ENCODE results near the gene AFAP1.
A peak's percentile ranks its signal among the peaks of the same experiment; 100 is the strongest.

The AFAP1 gene

DNA sequence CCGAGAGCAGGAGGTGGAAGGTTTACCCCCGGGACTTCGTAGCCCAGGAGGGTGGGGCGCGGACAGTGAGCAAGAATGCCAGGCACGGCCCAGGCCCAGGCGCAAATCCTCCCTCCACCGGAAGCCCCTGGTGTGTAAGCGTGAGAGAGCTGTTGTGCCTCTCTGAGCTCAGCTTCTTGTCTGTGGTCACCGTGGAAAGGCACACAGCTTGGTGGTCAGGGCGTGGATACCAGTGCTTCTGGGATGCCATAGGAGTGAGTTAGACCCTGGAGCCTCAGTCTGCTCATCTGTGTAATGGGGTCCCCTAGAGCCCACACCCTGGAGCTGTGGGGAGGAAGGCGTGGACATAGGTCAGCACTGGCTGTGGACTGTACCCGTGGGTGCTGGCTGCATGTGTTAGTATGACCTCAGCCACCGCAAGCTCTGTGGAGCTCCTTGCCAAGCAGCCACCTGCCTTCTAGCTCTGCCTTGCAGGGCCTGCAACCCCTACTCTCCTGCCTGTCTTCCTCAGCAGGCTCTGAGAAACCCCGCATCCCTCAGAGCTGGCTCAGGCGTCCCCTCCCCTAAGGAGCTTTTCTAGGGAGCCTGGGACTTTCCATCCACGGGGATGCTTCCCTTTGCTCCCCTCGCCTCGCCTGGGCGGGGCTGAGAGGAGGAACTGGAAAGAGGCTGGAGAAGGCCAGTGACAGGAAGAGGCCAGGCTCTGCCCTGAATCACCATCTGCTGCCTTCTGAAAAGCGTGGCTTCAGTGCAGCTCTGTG, 28.0 kb upstream of the AFAP1 start:
- no peak for DNase-seq (ENCODE audit: low read depth in 2 of 2)

DNA sequence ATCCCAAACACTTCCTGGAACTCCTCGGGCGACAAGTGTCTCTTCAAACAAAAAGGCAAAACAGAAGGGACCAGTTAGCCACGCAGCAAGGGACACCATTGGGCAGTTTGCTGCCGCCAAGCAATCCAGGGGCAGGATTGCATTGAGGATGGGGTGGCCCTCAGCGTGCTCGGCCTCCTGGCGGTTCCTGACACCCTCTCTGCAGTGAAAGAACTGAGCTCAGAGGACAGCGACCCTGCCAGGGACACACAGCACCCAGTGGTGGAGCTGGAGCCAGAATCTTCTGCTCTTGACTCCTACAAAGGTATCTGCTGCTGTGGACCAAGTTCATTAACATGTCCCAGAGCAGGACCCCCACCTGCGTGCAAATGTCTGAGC, 27.4 kb upstream of the AFAP1 start:
- DNase-seq (ENCODE audit: low read depth in 2 of 2) = no peak

DNA sequence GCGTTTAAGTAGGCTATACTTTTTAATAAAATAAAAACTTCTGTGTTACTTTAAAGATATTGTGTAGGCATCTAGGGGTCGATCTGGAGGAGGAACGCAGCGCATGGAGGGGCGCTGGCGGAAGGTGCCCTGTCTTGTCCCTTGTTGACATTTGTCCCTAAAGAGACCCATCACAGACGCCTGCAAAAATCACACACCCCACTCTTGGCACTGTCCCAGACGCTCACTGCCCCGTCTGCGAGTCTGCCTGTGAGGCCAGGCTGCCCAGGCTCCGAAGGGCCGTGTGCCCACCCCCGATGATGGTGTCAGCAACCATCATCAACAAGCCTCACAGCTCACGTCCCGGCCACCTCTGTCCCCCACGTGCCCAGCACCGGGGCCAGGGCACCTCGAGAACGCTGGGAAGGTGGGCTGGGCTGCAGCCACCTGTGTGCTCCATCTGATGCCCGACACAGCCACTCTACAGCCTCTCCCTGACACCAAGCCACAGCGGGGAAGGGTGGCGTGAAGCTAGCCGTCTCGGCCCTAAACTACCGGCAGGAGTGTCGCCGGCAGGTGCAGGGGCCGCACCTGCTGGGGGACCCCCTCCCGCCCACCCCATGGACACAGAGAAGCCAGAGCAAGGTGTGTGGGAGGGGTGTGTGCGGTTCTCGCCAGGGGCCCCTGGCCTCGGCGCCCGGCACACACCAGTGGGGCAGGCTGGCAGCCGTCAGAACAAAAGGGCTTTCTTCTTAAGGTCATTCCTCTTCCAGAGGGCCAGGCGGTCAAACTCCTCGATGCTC, 26.8 kb upstream of the AFAP1 start:
- no peak for DNase-seq (ENCODE audit: low read depth in 2 of 2)

DNA sequence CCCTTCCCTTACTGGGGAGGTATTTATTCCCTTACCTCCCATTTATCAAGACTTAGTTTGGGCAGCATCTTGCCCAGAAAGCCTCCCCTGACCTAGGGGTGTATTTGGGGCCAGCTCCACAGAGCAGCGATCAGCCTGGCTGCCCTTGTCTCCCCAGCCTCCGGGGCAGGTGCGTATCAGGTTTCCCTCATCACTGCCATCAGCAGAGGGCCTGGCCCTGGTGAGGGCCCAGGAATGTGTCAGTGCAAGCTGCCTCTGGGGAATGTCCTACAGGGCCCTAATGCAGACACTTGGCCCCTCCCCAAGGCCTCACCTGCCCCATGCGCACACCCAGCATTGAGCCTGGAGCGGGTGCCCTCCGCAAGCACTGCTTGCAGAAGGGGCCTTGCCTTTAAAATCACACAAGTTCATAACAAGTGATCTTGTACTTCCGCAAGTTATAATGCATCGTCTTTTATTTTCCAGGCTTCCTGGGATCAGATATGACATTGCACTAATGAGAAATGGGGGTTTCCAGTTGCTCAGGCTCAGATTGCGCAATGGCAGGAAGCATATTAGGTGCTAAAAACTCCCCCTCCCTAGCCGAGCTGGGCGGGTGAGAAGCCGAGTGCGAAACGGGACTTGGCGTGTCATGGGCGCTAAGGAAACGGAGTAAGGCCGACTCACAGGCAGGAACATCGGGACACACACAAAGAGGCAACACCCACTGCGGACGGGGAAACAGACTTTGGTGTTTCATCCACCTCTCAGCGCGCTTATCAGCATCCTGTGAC, 25.4 kb upstream of the AFAP1 start:
- peak in 1 of 2 experiments; percentile 49 for DNase-seq (ENCODE audit: low read depth in 2 of 2)

DNA sequence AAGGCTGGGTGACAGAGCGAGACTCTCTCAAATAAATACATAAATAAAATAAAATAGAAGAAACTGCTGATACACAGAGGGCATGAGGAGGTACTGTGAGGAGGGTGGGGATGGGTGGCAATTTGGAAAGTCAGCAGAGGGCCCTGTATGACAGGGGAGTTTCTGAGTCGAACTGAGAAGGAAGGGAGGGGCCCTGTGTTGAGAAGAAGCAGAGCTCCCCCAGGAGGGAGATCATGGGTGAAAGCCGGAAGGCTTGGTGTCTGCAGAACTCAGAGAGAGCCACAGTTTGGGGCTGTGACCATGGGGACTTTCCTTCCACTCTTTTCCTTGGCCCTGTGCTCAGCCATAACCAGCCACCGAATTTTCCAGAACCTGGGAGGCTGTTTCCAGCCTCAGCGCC, 24.8 kb upstream of the AFAP1 start:
- DNase-seq (ENCODE audit: low read depth in 2 of 2) = no peak

DNA sequence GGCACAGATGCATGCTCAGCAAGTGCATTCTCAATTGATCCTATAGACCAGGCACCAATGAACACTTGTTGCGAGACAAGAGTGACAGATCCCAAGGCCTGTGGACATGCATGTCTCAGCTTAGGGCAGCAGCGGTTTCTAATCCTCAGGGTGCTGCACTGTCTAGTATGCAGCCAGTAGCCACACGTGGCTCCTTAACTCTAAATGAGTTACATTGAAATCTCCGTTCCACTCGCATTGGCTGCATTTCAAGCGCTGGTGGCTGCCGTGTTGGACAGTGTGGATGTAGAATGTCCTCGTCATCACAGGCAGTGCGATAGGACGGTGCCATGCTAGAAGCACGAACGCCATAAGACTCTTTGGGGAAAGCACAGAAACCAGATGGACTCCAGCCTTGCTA, 24.0 kb upstream of the AFAP1 start:
- DNase-seq (ENCODE audit: low read depth in 2 of 2) = no peak

DNA sequence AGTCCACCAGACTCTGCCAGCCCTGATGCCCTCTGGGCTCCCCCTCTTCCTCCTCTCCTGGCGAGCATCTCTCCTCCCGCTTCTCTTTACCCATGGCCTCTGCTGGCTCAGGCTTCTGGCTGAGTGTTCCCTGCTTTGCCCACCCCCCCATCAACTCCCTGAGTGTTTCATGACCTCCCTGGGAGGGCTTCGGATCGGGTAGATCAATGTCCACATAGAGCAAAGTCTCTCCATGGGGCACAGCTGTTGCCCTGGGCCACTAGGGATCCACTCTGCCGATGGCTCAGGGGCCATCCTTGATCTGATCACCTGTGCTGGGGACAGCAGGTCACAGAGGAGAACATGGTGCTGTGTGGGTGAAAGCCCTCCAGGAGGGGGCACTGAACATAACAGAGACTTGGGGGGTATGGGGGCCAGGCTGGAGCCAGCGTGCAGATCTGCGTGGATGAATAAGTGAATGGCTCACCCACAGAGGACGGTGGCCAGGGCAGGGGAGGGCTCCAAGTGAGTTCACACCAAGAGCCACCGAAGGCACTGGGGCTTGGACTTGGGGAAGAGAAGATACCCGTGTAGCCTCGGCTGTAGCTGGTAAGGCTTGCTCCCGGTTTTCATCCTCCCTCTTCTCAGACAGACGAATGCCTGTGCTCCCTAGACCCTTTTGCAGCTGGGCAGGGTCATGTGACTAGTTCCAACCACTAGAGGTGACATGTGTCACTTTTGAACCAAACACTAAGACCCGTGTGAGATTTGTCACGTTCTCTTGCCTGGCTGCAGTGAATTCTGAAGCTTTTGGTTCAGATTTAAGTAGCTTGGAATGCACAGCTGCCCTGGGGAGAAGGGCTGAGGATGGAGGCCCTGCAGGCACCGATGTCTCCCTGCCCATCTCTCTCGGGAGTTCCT, 23.2 kb upstream of the AFAP1 start:
- DNase-seq (ENCODE audit: low read depth in 2 of 2) = no peak

DNA sequence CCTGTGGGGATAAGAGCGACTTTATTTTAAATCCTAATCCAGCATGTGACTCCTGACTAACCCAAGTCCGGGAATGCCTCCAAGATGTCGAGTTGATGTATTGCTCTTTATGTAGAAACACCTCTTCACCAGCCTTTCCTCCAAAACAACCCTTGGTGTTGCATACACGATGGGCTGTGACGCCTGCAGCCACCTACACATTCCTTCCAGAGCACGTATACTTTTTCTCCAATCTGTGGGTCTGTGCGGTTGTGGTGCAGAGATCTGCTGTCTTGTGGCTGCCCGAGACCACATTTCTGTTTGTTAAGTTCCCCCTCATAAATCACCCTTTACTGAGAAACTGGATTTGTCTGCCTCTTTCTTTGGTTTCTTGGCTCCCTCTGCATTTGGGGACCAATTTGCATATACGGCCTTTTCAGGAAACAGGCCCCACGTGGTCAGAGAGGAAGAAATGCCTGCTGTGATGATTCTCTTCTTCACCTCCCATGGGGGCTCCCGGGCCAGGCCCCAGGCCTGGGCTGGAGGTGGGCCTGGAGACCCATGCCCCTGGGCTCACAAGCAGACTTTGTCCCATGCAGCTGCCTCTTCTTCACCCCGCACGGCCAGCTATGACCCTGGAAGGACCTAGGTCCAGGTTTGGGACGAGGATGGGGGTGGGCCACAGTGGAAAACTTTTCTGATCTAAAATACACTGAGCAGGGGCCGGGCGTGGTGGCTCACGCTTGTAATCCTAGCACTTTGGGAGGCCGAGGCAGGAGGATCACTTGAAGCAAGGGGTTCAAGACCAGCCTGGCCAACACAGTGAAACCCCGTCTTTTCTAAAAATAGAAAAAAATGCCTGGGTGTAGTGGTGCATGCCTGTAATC, 21.4 kb upstream of the AFAP1 start:
- DNase-seq (ENCODE audit: low read depth in 2 of 2) = peak; percentile 99

DNA sequence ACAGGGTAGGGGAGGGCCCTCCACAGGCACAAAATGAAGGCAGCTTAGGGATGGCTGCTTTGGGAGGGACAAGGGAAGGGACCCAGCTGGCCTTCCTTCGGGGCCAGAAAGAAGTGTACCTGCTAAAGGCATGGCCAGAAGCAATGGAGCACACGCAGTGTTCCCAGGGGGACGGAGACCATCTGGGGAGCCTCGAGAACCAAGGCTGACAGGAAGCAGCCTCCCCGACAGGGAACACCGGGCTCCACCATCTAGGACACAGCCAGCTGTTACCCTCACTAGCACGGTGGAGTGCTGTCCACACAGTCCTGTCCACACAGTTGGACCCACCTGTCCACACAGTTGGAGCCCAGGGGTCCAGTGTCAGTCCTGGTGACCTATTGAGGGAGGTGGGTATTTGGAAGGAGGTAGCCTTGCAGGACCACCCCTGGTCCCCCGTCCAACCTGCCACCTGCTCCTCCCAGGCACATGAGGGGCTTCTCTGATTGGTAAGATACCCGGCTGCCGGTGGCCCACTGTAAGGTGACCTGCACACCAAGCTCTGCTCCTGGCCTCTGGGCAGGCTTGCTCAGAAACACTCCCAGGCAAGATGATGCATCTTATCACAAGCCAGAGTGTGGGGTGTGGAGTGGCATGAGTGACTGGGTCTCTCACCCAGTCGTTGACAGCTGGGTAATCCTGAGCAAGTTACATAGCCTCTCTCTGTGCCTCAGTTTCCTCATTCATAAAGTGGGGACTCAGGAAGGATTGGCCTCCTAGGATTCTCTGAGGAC, 20.5 kb upstream of the AFAP1 start:
- DNase-seq (ENCODE audit: low read depth in 2 of 2) = no peak

DNA sequence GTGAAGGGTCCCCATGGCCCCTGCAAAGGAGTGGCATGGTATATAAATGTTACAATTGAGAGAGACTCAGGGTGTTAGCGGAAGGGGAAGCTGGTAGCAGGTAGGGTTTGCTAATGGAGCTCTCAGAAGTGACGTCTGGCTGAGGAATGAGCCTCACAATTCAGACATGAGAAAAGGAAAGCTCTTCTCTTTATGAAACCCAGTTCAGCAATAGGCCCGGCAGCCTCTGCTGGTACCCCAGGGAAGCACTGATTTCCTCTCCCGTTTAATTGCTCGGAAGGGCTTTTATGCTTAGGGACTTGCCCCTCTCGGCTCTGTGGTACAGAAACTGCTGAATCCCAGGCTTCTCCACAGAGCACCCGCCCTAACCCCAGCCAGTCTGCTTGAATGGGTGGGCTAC, 19.4 kb upstream of the AFAP1 start:
- no peak for DNase-seq (ENCODE audit: low read depth in 2 of 2)

DNA sequence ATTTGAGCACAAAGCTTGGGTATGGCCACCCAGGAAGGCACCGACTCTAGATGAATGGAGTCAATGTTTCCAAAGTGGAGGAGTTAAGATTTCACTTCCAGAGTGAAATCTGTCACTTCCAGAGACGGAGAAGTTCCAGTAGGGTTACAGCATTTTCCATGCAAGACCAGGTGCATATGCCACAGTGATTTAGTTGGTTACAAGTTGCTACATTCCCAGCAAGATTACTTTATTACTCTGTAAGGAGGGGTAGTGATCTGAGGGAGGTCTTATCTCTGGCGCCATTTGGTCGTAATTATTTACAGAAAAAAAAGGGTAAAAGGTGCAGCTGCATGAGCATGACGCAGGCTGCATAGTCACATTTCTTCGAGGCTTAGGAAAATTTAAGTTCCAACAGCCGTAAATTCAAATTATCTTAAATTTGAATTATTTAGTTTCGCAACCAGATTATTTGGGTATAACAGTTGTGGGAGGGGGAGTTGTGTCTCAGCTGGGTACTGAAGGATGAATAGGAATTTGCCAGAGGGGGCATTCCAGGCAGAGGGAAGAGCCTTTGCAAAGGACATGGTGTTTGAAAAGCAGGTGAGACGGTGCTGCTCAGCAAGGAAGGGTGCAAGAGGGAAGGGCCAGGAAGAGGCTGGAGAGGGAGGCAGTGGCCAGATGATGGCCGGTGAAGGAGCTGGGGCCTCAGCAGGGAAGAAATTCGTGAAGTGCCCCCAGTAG, 17.4 kb upstream of the AFAP1 start:
- no peak for DNase-seq (ENCODE audit: low read depth in 2 of 2)

DNA sequence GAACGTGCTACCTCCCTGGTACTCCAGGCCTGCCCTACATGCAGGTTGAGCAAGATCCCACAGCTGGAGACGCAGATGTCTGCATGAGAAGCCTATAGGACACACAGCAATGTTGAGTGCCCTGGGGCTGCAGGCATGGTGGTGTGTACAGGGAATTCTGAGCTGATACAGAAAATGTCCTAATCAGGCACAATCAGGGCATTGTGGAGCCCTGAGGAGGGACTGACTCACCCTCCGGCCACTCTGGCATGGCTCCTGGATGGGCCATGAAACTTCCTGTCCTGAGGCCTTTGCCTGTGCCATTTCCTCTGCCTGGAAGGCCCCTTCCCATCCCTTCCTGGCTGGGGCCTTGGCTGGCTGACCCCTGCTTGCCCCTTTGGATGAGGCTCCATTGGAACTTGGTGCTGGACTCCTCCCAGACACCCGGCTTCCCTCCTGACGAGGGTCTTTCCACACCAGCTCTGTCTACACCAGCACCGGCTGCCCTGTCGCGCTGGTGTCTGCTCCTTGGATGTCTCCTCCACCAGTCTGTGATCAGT, 16.7 kb upstream of the AFAP1 start:
- no peak for DNase-seq (ENCODE audit: low read depth in 2 of 2)

DNA sequence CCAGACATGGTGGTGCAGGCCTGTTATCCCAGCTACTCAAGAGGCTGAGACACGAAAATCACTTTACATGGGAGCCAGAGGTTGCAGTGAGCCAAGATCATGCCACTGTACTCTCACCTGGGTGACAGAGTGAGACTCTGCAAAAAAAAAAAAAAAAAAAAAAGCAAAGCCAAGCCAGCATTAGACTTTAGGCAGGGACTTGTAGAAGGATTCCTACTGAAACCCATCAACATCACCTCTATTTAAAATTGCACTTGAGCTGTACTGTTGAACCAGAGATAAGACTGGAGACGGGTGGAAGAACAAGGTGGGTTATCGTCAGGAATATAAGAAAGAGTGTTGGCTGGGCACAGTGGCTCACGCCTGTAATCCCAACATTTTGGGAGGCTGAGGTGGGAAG, 15.7 kb upstream of the AFAP1 start:
- no peak for DNase-seq (ENCODE audit: low read depth in 2 of 2)

DNA sequence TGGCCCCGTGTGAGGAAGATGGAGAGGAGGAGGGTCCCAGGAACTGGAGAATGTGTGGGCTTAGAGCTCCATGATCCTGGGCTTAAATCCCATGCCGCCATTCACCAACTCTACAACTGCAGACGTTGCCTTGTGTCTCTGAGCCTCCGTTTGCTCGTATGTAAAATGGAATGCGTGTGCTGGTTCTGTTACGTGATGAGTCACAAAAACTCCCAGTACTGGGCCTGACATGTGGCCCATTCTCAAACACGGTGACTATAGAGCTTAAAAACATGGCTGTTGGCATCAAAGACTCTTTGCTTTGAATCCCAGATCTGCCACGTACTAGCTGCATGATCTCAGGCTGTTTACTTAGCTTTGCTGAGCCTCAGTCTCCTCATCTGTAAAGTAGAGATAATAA, 13.0 kb upstream of the AFAP1 start:
- no peak for DNase-seq (ENCODE audit: low read depth in 2 of 2)

DNA sequence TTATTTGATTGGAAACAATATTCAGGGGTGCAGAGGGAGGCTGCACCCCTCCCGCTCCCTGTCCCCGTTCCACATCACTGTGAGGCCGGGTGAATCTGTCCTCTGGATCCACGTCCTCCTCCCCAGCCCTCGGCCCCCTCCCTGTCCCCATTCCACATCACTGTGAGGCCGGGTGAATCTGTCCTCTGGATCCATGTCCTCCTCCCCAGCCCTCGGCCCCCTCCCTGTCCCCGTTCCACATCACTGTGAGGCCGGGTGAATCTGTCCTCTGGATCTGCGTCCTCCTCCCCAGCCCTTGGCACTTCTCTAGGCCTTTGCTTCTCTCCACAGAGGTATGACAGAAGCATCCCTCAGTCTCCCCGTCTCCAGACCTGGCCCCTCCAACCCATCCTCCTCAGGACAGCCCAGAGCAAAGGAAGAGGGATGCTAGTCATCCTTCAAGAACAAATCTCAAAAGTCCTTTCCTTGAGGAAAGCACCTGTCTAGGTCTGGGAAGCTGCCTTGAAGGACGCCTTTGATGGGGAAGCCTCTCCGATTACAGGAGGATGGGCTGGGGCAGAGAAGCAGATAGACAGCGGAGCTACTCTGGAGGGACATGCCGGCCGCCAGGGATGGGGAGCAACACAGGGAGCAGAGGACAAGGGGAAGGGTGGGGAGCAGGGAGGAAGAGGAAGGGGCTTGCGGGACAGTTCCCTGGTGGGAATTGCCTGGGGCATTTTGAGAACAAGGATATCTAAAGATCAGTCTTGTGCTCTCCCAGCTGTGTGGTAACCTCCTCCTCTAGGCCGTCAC, 10.8 kb upstream of the AFAP1 start:
- DNase-seq (ENCODE audit: low read depth in 2 of 2) = no peak

DNA sequence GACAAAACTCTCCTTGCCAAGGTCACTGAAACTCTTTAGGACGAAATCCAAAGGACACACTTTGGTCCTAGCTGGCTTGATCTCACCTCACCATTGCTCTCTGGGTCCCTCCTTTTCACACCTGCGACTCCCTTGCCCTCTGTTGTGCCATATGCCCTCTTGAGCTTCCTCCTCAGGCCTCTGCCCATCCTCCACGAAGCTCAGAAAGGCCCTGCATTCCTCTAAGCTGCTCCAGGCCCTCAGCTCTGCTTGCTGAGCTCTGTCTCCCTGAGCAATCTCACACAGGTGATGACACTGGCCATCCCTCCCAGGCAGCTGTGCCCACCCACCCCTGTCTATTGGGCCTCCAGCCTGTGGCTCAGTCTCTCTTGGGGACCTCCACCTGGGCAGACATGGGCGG, 10.1 kb upstream of the AFAP1 start:
- no peak for DNase-seq (ENCODE audit: low read depth in 2 of 2)

DNA sequence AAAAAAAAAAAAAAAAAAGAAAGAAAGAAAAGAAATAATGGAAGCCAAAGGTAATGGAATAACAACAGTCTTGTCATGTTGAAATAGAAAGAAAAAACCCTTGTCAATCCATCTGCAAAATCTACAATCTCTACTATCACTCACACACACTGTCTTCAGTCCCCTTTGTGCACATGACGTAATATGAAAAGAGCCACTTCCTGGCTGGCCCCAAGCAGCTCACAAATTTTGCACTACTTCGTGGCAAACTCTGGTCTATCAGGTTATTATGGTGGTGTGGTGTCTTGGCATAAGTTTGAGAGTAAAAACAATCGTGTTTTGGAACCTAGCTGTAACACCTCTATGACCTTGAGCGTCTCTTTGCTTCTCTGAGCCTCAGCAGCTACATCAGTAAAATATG, 8.3 kb upstream of the AFAP1 start:
- DNase-seq (ENCODE audit: low read depth in 2 of 2) = no peak

DNA sequence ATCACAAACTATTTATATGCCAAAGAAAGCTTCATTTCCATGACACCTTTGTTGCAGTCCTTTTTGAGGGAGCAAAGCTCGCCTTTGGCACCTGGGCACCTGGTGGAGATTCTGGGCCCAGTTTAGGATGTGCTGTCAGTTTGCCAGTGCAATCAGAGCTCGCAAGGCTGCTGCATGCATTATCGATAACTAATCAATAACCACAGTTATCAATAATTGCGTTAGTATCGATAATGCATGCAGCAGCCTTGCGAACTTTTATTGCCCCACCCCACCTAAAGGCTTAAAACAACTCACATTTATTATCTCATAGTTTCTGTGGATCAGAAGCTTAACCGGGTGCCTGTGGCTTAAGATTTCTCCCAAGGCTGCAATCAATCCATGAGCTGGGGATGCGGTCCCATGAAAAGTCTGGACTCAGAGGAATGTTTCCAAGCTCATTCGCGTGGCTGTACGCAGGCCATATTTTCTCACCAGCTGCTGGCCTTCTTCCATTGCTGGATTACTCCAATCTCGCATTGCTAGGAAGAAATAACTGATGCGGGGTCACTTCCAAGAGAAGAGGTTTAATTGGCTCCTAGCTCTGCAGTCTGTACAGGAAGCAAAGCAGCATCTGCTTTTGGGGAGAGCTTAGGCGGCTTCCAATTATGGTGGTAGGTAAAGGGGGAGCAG, 6.2 kb upstream of the AFAP1 start:
- no peak for DNase-seq (ENCODE audit: low read depth in 2 of 2)
